Esophagus squamous epithelium (tissue), 4 donors: ENCODE data around the gene CTTNBP2.

Source experiments
- POLR2A ChIP-seq, 4 donors: fragments of 450-650 bp; IDR thresholded peaks; one replicate each; pipeline ENCODE4 v1.6.1; 2017; ENCODE audit warnings: antibody characterized with exemption in 4 of 4, mild to moderate bottlenecking in 4 of 4, moderate library complexity in 3 of 4
- TF ChIP-seq, protein P1 (sequence below), 6 experiments: fragments of 450-650 bp in 4 of 6; fragments of 200-600 bp in 2 of 6; sonication (generic) in 2 of 6; IDR thresholded peaks; one replicate each; pipeline ENCODE4 v1.5.1; 2016 to 2019; ENCODE audit warnings: antibody characterized with exemption in 6 of 6, mild to moderate bottlenecking in 4 of 6, moderate library complexity in 4 of 6

DNA sequence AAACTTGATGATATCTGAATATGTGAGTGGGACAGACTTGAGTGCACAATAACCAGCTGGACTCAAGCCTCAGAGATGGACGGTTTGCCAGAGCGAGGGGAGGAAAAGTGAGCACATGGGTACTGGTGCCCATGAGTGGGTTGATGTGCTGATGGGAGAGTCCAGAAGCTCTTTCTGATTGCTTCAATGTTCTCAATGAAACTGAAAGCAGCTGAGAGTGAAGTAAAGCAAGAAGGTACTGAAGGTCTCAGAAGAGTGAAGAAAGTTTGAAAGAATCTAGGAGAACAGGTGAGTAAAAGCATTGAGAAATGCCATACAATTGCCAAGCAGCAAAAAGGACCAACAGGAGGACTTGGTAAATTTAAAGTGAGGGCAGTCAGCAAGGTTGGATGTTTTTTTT, 28.6 kb downstream of the CTTNBP2 start:
- TF ChIP-seq, protein P1, sequence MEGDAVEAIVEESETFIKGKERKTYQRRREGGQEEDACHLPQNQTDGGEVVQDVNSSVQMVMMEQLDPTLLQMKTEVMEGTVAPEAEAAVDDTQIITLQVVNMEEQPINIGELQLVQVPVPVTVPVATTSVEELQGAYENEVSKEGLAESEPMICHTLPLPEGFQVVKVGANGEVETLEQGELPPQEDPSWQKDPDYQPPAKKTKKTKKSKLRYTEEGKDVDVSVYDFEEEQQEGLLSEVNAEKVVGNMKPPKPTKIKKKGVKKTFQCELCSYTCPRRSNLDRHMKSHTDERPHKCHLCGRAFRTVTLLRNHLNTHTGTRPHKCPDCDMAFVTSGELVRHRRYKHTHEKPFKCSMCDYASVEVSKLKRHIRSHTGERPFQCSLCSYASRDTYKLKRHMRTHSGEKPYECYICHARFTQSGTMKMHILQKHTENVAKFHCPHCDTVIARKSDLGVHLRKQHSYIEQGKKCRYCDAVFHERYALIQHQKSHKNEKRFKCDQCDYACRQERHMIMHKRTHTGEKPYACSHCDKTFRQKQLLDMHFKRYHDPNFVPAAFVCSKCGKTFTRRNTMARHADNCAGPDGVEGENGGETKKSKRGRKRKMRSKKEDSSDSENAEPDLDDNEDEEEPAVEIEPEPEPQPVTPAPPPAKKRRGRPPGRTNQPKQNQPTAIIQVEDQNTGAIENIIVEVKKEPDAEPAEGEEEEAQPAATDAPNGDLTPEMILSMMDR (IDR thresholded peaks at IDR 0.05): no peak
- no peak for TF ChIP-seq POLR2A (IDR thresholded peaks at IDR 0.05)
